Ovary (tissue), 9 donors: ENCODE data around the gene PURB. TPM values are rescaled to one million over a fixed set of nuclear protein-coding genes. Genes with fewer than 3 reads are reported as not detected.

Experiments
- DNase-seq, 5 donors: peaks; one replicate each; pipeline ENCODE4 v3.0.0-alpha.2; 2019 to 2020
- H3K27ac ChIP-seq, 2 donors: fragments of 200-600 bp; one replicate each; pipeline versions ENCODE4 v1.5.1 to v1.8.0; 2019 to 2022
- H3K27me3 ChIP-seq: fragments of 200-600 bp; one replicate; pipeline ENCODE4 v1.8.0; 2022
- H3K36me3 ChIP-seq: fragments of 200-600 bp; sonication (generic); one replicate; pipeline ENCODE4 v1.5.1; 2019
- H3K4me1 ChIP-seq: one replicate; pipeline ENCODE4 v1.8.1; 2013; ENCODE audit warnings: mild to moderate bottlenecking, moderate library complexity; ENCODE audit not compliant: insufficient read depth
- H3K4me3 ChIP-seq: fragments of 200-600 bp; sonication (generic); one replicate; pipeline ENCODE4 v1.5.1; 2017
- H3K9me3 ChIP-seq, 2 donors: fragments of 200-600 bp in 1 of 2; sonication (generic) in 1 of 2; one replicate each; pipeline versions ENCODE4 v1.5.1 to v1.8.1; 2013 to 2019; ENCODE audit warnings: mild to moderate bottlenecking in 1 of 2, moderate library complexity in 1 of 2
- EP300 ChIP-seq: sonication (generic); formaldehyde crosslinking; IDR thresholded peaks from one replicate; pipeline ENCODE4 v1.6.1; 2017; ENCODE audit warnings: antibody characterized with exemption
- POLR2A ChIP-seq: fragments of 450-650 bp; IDR thresholded peaks from one replicate; pipeline ENCODE4 v1.6.1; 2017; ENCODE audit warnings: antibody characterized with exemption, mild to moderate bottlenecking, moderate library complexity
- WGBS, 3 donors: extraction: QIAGEN DNeasy Blood & Tissue Kit in 1 of 3; methylation state at CpG; one replicate each; pipeline versions ENCODE4 v1.1.5 to v1.1.7; 2013 to 2017; 5-methylcytosine and 5-hydroxymethylcytosine counted together
- intact Hi-C, 4 donors: fragments of 100-400 bp; cut with DNase I; formaldehyde crosslinking; loops; one replicate each; pipeline versions ENCODE4 v1.11.0 to v1.15.1; 2022 to 2023
- polyA plus RNA-seq, 2 donors: library from polyadenylated mRNA; stranded (reverse); fragments of 200-250 nt in 1 of 2; fragments of 350-450 nt in 1 of 2; fragmentation: Illumina TruSeq in 1 of 2; extraction: RNeasy Lipid Tissue Mini Kit (QIAGEN cat#74804) in 1 of 2; gene quantifications; one replicate each; pipeline ENCODE4 v1.2.3, GENCODE V29; 2013 to 2014
- total RNA-seq, 7 donors: library from RNA; depleted of rRNA in 2 of 7; stranded (reverse); fragments of >200 nt in 2 of 7; fragmentation: NEBNext Ultra II Directional in 3 of 7; extraction: Animal tissue kit (Norgen Biotek cat#: 25700) in 3 of 7; gene quantifications; one replicate each; pipeline versions ENCODE4 v1.1.0 to v1.2.4, GENCODE V29; 2016 to 2023
- TF ChIP-seq, protein P1 (sequence below), 3 donors: fragments of 450-650 bp in 2 of 3; fragments of 200-600 bp in 1 of 3; IDR thresholded peaks; one replicate each; pipeline versions ENCODE4 v1.5.1 to v1.8.0; 2016 to 2022; ENCODE audit warnings: antibody characterized with exemption in 3 of 3, mild to moderate bottlenecking in 1 of 3
- donor health status: DM: no; HTN: no; CAD: no; lungs with moderate emphysema.
- donor health status: DM: no; HTN: no; CAD: no.
- donor health status: Bipolar disorder and iron deficiency.
- donor health status: DM: yes; HTN: yes; CAD: no.
- donor health status: DM: no; HTN: no; CAD: no.
- donor health status: DM: yes; HTN: yes; CAD: no.

PURB gene
- total and polyA plus RNA-seq, 9 donors = 9.6 to 27.3 (median 23.8) TPM

DNA sequence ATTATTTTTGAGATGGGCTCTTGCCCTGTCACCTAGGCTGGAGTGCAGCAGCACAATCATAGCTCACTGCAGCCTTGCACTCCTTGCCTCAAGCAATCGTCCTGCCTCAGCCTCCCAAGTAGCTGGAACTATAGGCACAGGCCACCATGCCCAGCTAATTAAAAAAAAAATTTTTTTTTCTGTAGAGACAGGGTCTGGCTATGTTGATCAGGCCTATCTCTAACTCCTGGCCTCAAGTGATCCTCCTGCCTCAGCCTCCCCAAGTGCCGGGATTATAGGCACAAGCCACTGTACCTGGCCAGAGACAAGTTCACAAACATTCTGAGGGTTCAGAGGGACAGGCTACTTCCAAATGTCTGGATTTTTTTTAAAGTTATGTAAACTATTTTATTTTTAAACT lies 32.1 kb upstream of the PURB start:
- Histone ChIP-seq H3K36me3 (no peaks in the 10 kb centered on the region), H3K27me3 (no peaks in the 10 kb centered on the region), H3K27ac (no peak overlapping the region), H3K9me3 (no peaks in the 10 kb centered on the region), H3K4me1 (no peaks in the 10 kb centered on the region), H3K4me3 (no peak overlapping the region)
- intact Hi-C loops = no loop called here
- TF ChIP-seq EP300 = no peak
- TF ChIP-seq, protein P1, sequence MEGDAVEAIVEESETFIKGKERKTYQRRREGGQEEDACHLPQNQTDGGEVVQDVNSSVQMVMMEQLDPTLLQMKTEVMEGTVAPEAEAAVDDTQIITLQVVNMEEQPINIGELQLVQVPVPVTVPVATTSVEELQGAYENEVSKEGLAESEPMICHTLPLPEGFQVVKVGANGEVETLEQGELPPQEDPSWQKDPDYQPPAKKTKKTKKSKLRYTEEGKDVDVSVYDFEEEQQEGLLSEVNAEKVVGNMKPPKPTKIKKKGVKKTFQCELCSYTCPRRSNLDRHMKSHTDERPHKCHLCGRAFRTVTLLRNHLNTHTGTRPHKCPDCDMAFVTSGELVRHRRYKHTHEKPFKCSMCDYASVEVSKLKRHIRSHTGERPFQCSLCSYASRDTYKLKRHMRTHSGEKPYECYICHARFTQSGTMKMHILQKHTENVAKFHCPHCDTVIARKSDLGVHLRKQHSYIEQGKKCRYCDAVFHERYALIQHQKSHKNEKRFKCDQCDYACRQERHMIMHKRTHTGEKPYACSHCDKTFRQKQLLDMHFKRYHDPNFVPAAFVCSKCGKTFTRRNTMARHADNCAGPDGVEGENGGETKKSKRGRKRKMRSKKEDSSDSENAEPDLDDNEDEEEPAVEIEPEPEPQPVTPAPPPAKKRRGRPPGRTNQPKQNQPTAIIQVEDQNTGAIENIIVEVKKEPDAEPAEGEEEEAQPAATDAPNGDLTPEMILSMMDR (IDR thresholded peaks at IDR 0.05) = no peak
- no peak for TF ChIP-seq POLR2A
- no peak for DNase-seq
- 85 to 93% (median 87%) methylated on average over 2 of the region's 2 CpGs for WGBS, 3 donors

GRCh38 chr7:44914992-44915607 lies 29.8 kb upstream of the PURB start:
- TF ChIP-seq, protein P1 (IDR thresholded peaks at IDR 0.05) = no peak
- TF ChIP-seq POLR2A (no peak), EP300 (no peak)
- intact Hi-C loops = no loop called here
- no peak for DNase-seq
- H3K9me3 ChIP-seq = no peaks in the 10 kb centered on the region
- H3K4me1 ChIP-seq = no peaks in the 10 kb centered on the region
- no peaks in the 10 kb centered on the region for H3K27me3 ChIP-seq
- no peak overlapping the region for H3K4me3 ChIP-seq
- no peak overlapping the region for H3K27ac ChIP-seq
- H3K36me3 ChIP-seq = no peaks in the 10 kb centered on the region
- 73 to 82% (median 78%) methylated on average over 10 of the region's 10 CpGs for WGBS, 3 donors

DNA sequence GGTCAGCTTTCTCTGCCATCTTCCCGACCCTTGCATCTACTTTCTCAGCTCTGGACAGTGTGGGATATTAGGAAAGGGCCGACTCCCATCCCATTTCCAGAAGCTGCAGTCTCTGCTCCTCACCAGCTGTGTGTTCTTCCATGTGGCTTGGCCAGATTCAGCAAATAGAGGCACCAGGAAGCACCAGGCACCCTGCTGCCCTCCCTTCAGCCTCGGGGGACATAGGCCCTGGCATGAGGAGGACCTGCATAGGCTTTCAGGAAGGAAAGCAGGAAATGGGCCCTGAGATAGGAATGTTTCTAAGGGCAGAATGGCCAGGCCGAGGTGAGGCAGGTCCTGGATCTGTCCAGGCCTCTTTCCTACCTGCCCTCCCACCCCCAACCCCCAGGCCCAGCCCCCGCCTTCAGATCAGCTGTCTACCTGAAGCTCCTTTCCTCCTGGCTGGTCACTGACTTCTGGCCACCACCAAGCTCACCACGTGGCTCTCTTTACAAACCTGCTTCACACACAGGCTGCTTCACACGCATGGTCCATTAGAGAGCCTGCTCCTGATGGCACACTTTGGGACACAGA lies 27.5 kb upstream of the PURB start:
- no peak for TF ChIP-seq POLR2A
- TF ChIP-seq, protein P1 (IDR thresholded peaks at IDR 0.05) = no peak
- no peak for TF ChIP-seq EP300
- Histone ChIP-seq H3K27me3 (no peaks in the 10 kb centered on the region), H3K4me1 (no peaks in the 10 kb centered on the region), H3K36me3 (no peaks in the 10 kb centered on the region), H3K27ac (no peak overlapping the region), H3K4me3 (no peak overlapping the region), H3K9me3 (no peaks in the 10 kb centered on the region)
- WGBS, 3 donors = 41 to 52% (median 48%) methylated on average over 7 of the region's 7 CpGs
- intact Hi-C loops = no loop called here
- no peak for DNase-seq

GRCh38 chr7:44911911-44912310 lies 26.6 kb upstream of the PURB start:
- Histone ChIP-seq H3K27me3 (no peaks in the 10 kb centered on the region), H3K4me3 (no peak overlapping the region), H3K9me3 (no peaks in the 10 kb centered on the region), H3K4me1 (no peaks in the 10 kb centered on the region), H3K36me3 (no peaks in the 10 kb centered on the region), H3K27ac (no peak overlapping the region)
- intact Hi-C loops = no loop called here
- TF ChIP-seq EP300 = no peak
- TF ChIP-seq POLR2A = no peak
- TF ChIP-seq, protein P1 (IDR thresholded peaks at IDR 0.05) = no peak
- DNase-seq = no peak
- WGBS, 3 donors = 68 to 71% (median 69%) methylated on average over 5 to 8 of the region's 8 CpGs
